Spleen (tissue), 7 donors: Measurements from ENCODE around the gene SLIT3.
A peak's percentile ranks its signal among the peaks of the same experiment; 100 is the strongest.

Source experiments
- POLR2A ChIP-seq, 3 donors: fragments of 450-650 bp; IDR thresholded peaks; one replicate each; pipeline ENCODE4 v1.5.1; 2017; ENCODE audit warnings: antibody characterized with exemption in 3 of 3, mild to moderate bottlenecking in 1 of 3
- POLR2AphosphoS5 ChIP-seq, 3 donors: sonication (generic); formaldehyde crosslinking; IDR thresholded peaks; one replicate each; pipeline ENCODE4 v1.5.1; 2017; ENCODE audit warnings: antibody characterized with exemption in 3 of 3
- TF ChIP-seq, protein P1 (sequence below), 11 experiments: fragments of 200-600 bp in 7 of 11; fragments of 450-650 bp in 4 of 11; sonication (generic) in 4 of 11; IDR thresholded peaks in 8 of 11; conservative IDR thresholded peaks in 3 of 11; 1 replicate in 7 of 11; 2 replicates in 4 of 11; pipeline versions ENCODE4 v1.4.0 to v1.8.0; 2016 to 2021; ENCODE audit warnings: antibody characterized with exemption in 11 of 11, inconsistent platforms in 4 of 11, mild to moderate bottlenecking in 1 of 11
- donor health status: DM: no; HTN: no; CAD: no; lungs with moderate emphysema.
- donor health status: DM: no; HTN: no; CAD: no.
- donor health status: DM: no; HTN: no; CAD: no.

DNA sequence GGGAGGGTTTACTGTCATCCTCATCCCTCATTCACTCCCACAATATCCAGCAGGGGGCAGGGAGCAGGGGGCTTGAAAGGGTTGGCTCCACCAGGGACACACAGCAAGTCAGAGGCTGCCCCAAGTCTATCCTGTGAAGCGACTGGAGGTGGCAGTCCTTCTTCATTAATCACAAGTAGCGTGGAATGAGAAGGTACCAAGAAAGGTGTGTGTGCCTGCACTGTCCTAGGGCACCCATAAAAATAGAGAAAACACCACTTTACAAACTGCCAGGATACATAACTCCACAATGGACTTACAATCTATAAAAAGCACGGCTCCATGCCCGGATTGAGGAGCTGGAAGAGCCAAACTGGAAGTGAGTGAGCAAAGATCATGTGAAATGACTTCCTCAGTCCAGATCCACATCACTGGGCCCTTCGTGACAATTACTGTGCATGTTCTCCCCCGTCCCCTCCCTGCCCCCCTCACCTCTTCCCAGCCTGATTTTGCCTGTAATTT is 183.9 kb downstream of the SLIT3 start:
- no peak for TF ChIP-seq POLR2AphosphoS5 (IDR thresholded peaks at IDR 0.05)
- TF ChIP-seq, protein P1, sequence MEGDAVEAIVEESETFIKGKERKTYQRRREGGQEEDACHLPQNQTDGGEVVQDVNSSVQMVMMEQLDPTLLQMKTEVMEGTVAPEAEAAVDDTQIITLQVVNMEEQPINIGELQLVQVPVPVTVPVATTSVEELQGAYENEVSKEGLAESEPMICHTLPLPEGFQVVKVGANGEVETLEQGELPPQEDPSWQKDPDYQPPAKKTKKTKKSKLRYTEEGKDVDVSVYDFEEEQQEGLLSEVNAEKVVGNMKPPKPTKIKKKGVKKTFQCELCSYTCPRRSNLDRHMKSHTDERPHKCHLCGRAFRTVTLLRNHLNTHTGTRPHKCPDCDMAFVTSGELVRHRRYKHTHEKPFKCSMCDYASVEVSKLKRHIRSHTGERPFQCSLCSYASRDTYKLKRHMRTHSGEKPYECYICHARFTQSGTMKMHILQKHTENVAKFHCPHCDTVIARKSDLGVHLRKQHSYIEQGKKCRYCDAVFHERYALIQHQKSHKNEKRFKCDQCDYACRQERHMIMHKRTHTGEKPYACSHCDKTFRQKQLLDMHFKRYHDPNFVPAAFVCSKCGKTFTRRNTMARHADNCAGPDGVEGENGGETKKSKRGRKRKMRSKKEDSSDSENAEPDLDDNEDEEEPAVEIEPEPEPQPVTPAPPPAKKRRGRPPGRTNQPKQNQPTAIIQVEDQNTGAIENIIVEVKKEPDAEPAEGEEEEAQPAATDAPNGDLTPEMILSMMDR (IDR thresholded peaks at IDR 0.05 in 8 of 11, conservative IDR thresholded peaks at IDR 0.05 in 3 of 11) = peak in 1 of 11 experiments; percentile 5
- no peak for TF ChIP-seq POLR2A (IDR thresholded peaks at IDR 0.05)
